ENCODE results near the gene CELF1. TPM values are rescaled to one million over a fixed set of nuclear protein-coding genes. Genes with fewer than 3 reads are reported as not detected.

The CELF1 gene
- total and polyA plus RNA-seq, 2 of the 13 experiments (the other 11 are each of a cell fraction or from before 2014, with no cell fraction given), result 69.0 to 80.1 TPM

- TF ChIP-seq AKNA (CRISPR knock-in tag; IDR thresholded peaks at IDR 0.05; ENCODE audit: borderline replicate concordance), result no peak
- no peak for TF ChIP-seq PCBP2 (optimal IDR thresholded peaks at IDR 0.05; ENCODE audit: low read depth, low read length, poor library complexity, severe bottlenecking)
- peak; percentile 6; the same call in 1 of the 2 replicates for TF ChIP-seq HNF1B (CRISPR knock-in tag; IDR thresholded peaks at IDR 0.05)
- no peak for TF ChIP-seq ZNF644 (CRISPR knock-in tag; IDR thresholded peaks at IDR 0.05; ENCODE audit: low read depth)
- TF ChIP-seq ZNF33A (CRISPR knock-in tag; IDR thresholded peaks at IDR 0.05; ENCODE audit: borderline replicate concordance), result no peak
- TF ChIP-seq KDM3A (CRISPR knock-in tag; IDR thresholded peaks at IDR 0.05; ENCODE audit: low read depth), result peak; percentile 79
- no peak for TF ChIP-seq ZNF460 (CRISPR knock-in tag; IDR thresholded peaks at IDR 0.05; ENCODE audit: borderline replicate concordance)
- TF ChIP-seq KDM5B (CRISPR knock-in tag; IDR thresholded peaks at IDR 0.05; ENCODE audit: borderline replicate concordance), result peak; percentile 90
- no peak; the same call in 1 of the 2 replicates for TF ChIP-seq CENPBD1 (CRISPR knock-in tag; IDR thresholded peaks at IDR 0.05; ENCODE audit: borderline replicate concordance, low read depth)
- TF ChIP-seq RBM22 (optimal IDR thresholded peaks at IDR 0.05; ENCODE audit: low read length), result no peak
- TF ChIP-seq ZNF646 (CRISPR knock-in tag; IDR thresholded peaks at IDR 0.05), result no peak
- TF ChIP-seq CAMTA2 (CRISPR knock-in tag; IDR thresholded peaks at IDR 0.05; ENCODE audit: borderline replicate concordance), result no peak
- no peak for TF ChIP-seq ZNF383 (CRISPR knock-in tag; IDR thresholded peaks at IDR 0.05; ENCODE audit: borderline replicate concordance)
- TF ChIP-seq ZNF274 (CRISPR knock-in tag; IDR thresholded peaks at IDR 0.05), result peak; percentile 91; the same call in 1 of the 2 replicates
These were observed 12.6 kb upstream of the CELF1 start, which contains the start of gene PTPMT1 (continued) for GRCh38 chr11:47565340-47566148.
